K562 treated with DMSO at 1 percent for 12 hours (cell line): ENCODE measurements around the gene SMAD1. TPM values are rescaled to one million over a fixed set of nuclear protein-coding genes. Genes with fewer than 3 reads are reported as not detected.

Experiments
- total RNA-seq: library from RNA; unstranded; fragments of 300-600 nt; gene quantifications from 2 replicates; pipeline ENCODE4 v1.2.3, GENCODE V29; 2022; ENCODE audit not compliant: insufficient read depth

Gene SMAD1
- total RNA-seq = not detected in 2 replicates

GRCh38 chr4:145481164-145481941, at the start of gene SMAD1:
Gene SMAD1, plus strand, starts transcription at chr4:145481853. Its CDS starts 32,761 bp downstream, at chr4:145514614.

Other genes starting within 250 kb of the SMAD1 start
- gene MMAA, start 137.5 kb downstream of the SMAD1 start, total RNA-seq = 0.75 TPM in 1 of 2 replicates, not detected in the other
- gene C4orf51, start 198.3 kb downstream of the SMAD1 start, total RNA-seq = not detected in 2 replicates